ENCODE measurements around the gene SAMHD1.

DNA sequence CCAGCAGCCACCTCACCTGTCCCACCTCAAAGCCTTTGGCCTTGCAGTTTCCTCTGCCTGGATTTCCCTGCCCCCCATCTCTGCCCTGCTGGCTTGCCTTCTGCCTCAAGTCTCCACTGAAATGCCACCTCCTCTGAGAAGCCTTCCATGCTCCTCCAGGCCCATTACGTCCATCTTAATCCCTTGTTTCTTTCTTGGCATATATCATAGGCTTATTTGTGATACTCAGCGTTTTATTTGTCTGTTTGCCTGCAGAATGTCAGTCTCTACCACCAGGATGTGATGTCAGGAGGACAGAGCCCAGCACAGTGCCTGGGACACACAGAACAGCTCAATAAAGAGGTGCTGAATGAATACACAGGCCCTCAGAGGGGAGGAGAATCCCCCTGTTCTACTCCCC is 100.0 kb downstream of the SAMHD1 start:
- TF ChIP-seq, protein P1, sequence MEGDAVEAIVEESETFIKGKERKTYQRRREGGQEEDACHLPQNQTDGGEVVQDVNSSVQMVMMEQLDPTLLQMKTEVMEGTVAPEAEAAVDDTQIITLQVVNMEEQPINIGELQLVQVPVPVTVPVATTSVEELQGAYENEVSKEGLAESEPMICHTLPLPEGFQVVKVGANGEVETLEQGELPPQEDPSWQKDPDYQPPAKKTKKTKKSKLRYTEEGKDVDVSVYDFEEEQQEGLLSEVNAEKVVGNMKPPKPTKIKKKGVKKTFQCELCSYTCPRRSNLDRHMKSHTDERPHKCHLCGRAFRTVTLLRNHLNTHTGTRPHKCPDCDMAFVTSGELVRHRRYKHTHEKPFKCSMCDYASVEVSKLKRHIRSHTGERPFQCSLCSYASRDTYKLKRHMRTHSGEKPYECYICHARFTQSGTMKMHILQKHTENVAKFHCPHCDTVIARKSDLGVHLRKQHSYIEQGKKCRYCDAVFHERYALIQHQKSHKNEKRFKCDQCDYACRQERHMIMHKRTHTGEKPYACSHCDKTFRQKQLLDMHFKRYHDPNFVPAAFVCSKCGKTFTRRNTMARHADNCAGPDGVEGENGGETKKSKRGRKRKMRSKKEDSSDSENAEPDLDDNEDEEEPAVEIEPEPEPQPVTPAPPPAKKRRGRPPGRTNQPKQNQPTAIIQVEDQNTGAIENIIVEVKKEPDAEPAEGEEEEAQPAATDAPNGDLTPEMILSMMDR (IDR thresholded peaks at IDR 0.05) = no peak
- no peak for TF ChIP-seq POLR2A (IDR thresholded peaks at IDR 0.05; ENCODE audit: low read depth)
- TF ChIP-seq POLR2AphosphoS5 (IDR thresholded peaks at IDR 0.05) = no peak

Data from esophagus muscularis mucosa (tissue), 3 donors.